Fibroblast of skin of right biceps (primary cell): ENCODE measurements around the gene ST6GALNAC2.
"Not testable (repeated sequence)": the region's sequence is repeated elsewhere in the genome, so short reads cannot be mapped to it uniquely, and the experiment has no call there.

Source experiments
- DNase-seq: peaks from one replicate; pipeline ENCODE4 v3.0.0-alpha.2; 2013

ST6GALNAC2 gene

GRCh38 chr17:76570457-76570856 lies 15.2 kb downstream of the ST6GALNAC2 start:
- DNase-seq: no peak

GRCh38 chr17:76569607-76570279 lies 15.9 kb downstream of the ST6GALNAC2 start:
- no peak for DNase-seq

GRCh38 chr17:76568811-76569221 lies 16.8 kb downstream of the ST6GALNAC2 start:
- DNase-seq: no peak

GRCh38 chr17:76567634-76568432 lies 17.8 kb downstream of the ST6GALNAC2 start:
- DNase-seq: no peak

- DNase-seq: no peak
Observed at GRCh38 chr17:76566988-76567431, 18.6 kb downstream of the ST6GALNAC2 start.

GRCh38 chr17:76566613-76566943 lies 19.1 kb downstream of the ST6GALNAC2 start:
- DNase-seq: no peak

- DNase-seq: no peak
Observed at GRCh38 chr17:76565728-76566612, 19.7 kb downstream of the ST6GALNAC2 start.

- DNase-seq: peak; percentile 66
Observed at GRCh38 chr17:76564991-76565727, 20.5 kb downstream of the ST6GALNAC2 start.

- DNase-seq: not testable (repeated sequence)
Observed at GRCh38 chr17:76563359-76563758, 22.3 kb downstream of the ST6GALNAC2 start.

- DNase-seq: peak; percentile 91
Observed at GRCh38 chr17:76562734-76563148, 22.9 kb downstream of the ST6GALNAC2 start.

- DNase-seq: peak; percentile 77
Observed at GRCh38 chr17:76561799-76562268, 23.8 kb downstream of the ST6GALNAC2 start.

- no peak for DNase-seq
Observed at GRCh38 chr17:76561332-76561731, 24.3 kb downstream of the ST6GALNAC2 start.

- no peak for DNase-seq
Observed at GRCh38 chr17:76560877-76561221, 24.8 kb downstream of the ST6GALNAC2 start.

- DNase-seq: no peak
Observed at GRCh38 chr17:76560036-76560876, 25.4 kb downstream of the ST6GALNAC2 start.

GRCh38 chr17:76559460-76559859 lies 26.2 kb downstream of the ST6GALNAC2 start:
- DNase-seq: not testable (repeated sequence)

- DNase-seq: peak; percentile 43
Observed at GRCh38 chr17:76558198-76559095, 27.2 kb downstream of the ST6GALNAC2 start.

- peak; percentile 97 for DNase-seq
Observed at GRCh38 chr17:76557368-76558197, 28.1 kb downstream of the ST6GALNAC2 start.

- no peak for DNase-seq
Observed at GRCh38 chr17:76556765-76557367, 28.8 kb downstream of the ST6GALNAC2 start.

- DNase-seq: no peak
Observed at GRCh38 chr17:76554131-76554530, 31.5 kb downstream of the ST6GALNAC2 start.
